ENCODE measurements around the gene RANBP3.

The RANBP3 gene

GRCh38 chr19:5949792-5950305 lies 28.1 kb downstream of the RANBP3 start:
- no peak for DNase-seq (ENCODE audit: low spot score)

GRCh38 chr19:5948752-5949564 lies 29.0 kb downstream of the RANBP3 start:
- DNase-seq (ENCODE audit: low spot score) = no peak

GRCh38 chr19:5947435-5947834 lies 30.5 kb downstream of the RANBP3 start:
- DNase-seq (ENCODE audit: low spot score) = peak; percentile 72

- no peak for DNase-seq (ENCODE audit: low spot score)
Observed at GRCh38 chr19:5943623-5944022, 34.3 kb downstream of the RANBP3 start.

GRCh38 chr19:5943045-5943444 lies 34.9 kb downstream of the RANBP3 start:
- no peak for DNase-seq (ENCODE audit: low spot score)

GRCh38 chr19:5941673-5942072 lies 36.3 kb downstream of the RANBP3 start:
- DNase-seq (ENCODE audit: low spot score) = no peak

GRCh38 chr19:5940260-5941208 lies 37.4 kb downstream of the RANBP3 start:
- no peak for DNase-seq (ENCODE audit: low spot score)

- DNase-seq (ENCODE audit: low spot score) = no peak
Observed at GRCh38 chr19:5937550-5937949, 40.4 kb downstream of the RANBP3 start.

- DNase-seq (ENCODE audit: low spot score) = no peak
Observed at GRCh38 chr19:5936292-5936592, 41.7 kb downstream of the RANBP3 start.

- DNase-seq (ENCODE audit: low spot score) = no peak
Observed at GRCh38 chr19:5935473-5936291, 42.3 kb downstream of the RANBP3 start.

- peak; percentile 69 for DNase-seq (ENCODE audit: low spot score)
Observed at GRCh38 chr19:5934774-5935472, 43.0 kb downstream of the RANBP3 start.

- DNase-seq (ENCODE audit: low spot score) = no peak
Observed at GRCh38 chr19:5934069-5934401, 43.9 kb downstream of the RANBP3 start.

GRCh38 chr19:5933391-5934068 lies 44.4 kb downstream of the RANBP3 start:
- DNase-seq (ENCODE audit: low spot score) = no peak

GRCh38 chr19:5932609-5933262 lies 45.2 kb downstream of the RANBP3 start:
- DNase-seq (ENCODE audit: low spot score) = no peak

GRCh38 chr19:5932146-5932545 lies 45.8 kb downstream of the RANBP3 start:
- DNase-seq (ENCODE audit: low spot score) = no peak

- no peak for DNase-seq (ENCODE audit: low spot score)
Observed at GRCh38 chr19:5931251-5931650, 46.7 kb downstream of the RANBP3 start.

GRCh38 chr19:5929625-5930024 lies 48.3 kb downstream of the RANBP3 start:
- peak; percentile 43 for DNase-seq (ENCODE audit: low spot score)

- DNase-seq (ENCODE audit: low spot score) = no peak
Observed at GRCh38 chr19:5929179-5929578, 48.8 kb downstream of the RANBP3 start.

GRCh38 chr19:5927441-5927821 lies 50.5 kb downstream of the RANBP3 start:
- DNase-seq (ENCODE audit: low spot score) = no peak

- DNase-seq (ENCODE audit: low spot score) = peak; percentile 96
Observed at GRCh38 chr19:5926641-5927440, 51.1 kb downstream of the RANBP3 start.

All from AG08395 (cell line).